ENCODE data around the gene CD200R1.

DNA sequence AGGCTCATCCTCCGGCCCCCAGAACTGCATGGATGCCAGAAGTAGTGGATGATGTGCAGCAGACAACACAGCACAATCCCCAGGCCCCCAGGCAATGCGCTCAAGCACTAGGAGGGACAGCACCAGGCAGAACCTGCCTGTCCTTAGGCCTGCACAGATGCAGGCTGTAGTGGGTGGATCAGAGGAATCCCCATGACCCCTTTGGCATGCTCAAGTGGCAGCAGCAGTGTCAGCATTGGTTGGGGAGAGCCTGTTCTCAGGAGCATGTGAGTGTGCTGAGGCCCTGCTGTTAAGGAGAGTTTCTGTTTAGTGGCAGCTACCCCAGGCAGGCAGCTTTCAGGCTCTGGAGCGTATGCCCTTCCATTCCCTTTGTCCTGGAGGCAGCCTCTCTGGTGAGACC, 103.2 kb downstream of the CD200R1 start:
- TF ChIP-seq, protein P1, sequence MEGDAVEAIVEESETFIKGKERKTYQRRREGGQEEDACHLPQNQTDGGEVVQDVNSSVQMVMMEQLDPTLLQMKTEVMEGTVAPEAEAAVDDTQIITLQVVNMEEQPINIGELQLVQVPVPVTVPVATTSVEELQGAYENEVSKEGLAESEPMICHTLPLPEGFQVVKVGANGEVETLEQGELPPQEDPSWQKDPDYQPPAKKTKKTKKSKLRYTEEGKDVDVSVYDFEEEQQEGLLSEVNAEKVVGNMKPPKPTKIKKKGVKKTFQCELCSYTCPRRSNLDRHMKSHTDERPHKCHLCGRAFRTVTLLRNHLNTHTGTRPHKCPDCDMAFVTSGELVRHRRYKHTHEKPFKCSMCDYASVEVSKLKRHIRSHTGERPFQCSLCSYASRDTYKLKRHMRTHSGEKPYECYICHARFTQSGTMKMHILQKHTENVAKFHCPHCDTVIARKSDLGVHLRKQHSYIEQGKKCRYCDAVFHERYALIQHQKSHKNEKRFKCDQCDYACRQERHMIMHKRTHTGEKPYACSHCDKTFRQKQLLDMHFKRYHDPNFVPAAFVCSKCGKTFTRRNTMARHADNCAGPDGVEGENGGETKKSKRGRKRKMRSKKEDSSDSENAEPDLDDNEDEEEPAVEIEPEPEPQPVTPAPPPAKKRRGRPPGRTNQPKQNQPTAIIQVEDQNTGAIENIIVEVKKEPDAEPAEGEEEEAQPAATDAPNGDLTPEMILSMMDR (IDR thresholded peaks at IDR 0.05), result no peak
- TF ChIP-seq POLR2A (IDR thresholded peaks at IDR 0.05), result no peak

Data from prostate gland (tissue), 2 donors.